ENCODE results near the gene CCDC57.
"Not testable (repeated sequence)": the region's sequence is repeated elsewhere in the genome, so short reads cannot be mapped to it uniquely, and the experiment has no call there.

The CCDC57 gene

GRCh38 chr17:82214012-82214628 lies 1.5 kb upstream of the CCDC57 start:
- peak overlapping the region; percentile 73 for H3K4me3 Mint-ChIP-seq
- peaks cover 29% of the 10 kb centered on the region for H3K36me3 Mint-ChIP-seq
- H3K27ac Mint-ChIP-seq, result peak overlapping the region; percentile 90
- ATAC-seq, result no peak
- H3K4me1 Mint-ChIP-seq, result peaks cover 41% of the 10 kb centered on the region
- H3K9me3 Mint-ChIP-seq, result no peaks in the 10 kb centered on the region
- no peak for DNase-seq (ENCODE audit: low spot score in 2 of 2)

- H3K4me3 Mint-ChIP-seq, result peak overlapping the region; percentile 73
- ATAC-seq, result peak; percentile 66
- DNase-seq (ENCODE audit: low spot score in 2 of 2), result peak; percentile 72 to 87
- H3K27ac Mint-ChIP-seq, result peak overlapping the region; percentile 90
- H3K9me3 Mint-ChIP-seq, result no peaks in the 10 kb centered on the region
- H3K4me1 Mint-ChIP-seq, result peaks cover 42% of the 10 kb centered on the region
- H3K36me3 Mint-ChIP-seq, result peaks cover 29% of the 10 kb centered on the region
Observed at GRCh38 chr17:82213251-82214011, 789 bp upstream of the CCDC57 start.

DNA sequence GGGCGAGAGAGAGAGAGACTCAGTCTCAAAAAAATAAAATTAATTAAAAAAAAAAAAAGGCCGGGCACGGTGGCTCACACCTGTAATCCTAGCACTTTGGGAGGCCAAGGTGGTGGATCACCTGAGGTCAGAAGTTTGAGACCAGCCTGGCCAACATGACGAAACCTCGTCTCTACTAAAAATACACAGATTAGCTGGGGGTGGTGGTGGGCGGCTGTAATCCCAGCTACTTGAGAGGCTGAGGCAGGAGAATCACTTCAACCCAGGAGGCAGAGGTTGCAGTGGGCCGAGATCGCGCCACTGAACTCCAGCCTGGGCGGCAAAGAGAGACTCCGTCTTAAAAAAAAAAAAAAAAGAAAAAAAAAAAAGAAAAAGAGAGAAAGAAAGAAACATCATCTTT lies 2.0 kb downstream of the CCDC57 start:
- not testable (repeated sequence) for ATAC-seq; H3K9me3 Mint-ChIP-seq; H3K4me3 Mint-ChIP-seq; DNase-seq (ENCODE audit: low spot score in 2 of 2); H3K27ac Mint-ChIP-seq
- peaks cover 23% of the 10 kb centered on the region for H3K36me3 Mint-ChIP-seq
- H3K4me1 Mint-ChIP-seq, result peaks cover 45% of the 10 kb centered on the region

- H3K4me1 Mint-ChIP-seq, result peaks cover 37% of the 10 kb centered on the region
Observed at GRCh38 chr17:82205720-82206508, 6.7 kb downstream of the CCDC57 start.

DNA sequence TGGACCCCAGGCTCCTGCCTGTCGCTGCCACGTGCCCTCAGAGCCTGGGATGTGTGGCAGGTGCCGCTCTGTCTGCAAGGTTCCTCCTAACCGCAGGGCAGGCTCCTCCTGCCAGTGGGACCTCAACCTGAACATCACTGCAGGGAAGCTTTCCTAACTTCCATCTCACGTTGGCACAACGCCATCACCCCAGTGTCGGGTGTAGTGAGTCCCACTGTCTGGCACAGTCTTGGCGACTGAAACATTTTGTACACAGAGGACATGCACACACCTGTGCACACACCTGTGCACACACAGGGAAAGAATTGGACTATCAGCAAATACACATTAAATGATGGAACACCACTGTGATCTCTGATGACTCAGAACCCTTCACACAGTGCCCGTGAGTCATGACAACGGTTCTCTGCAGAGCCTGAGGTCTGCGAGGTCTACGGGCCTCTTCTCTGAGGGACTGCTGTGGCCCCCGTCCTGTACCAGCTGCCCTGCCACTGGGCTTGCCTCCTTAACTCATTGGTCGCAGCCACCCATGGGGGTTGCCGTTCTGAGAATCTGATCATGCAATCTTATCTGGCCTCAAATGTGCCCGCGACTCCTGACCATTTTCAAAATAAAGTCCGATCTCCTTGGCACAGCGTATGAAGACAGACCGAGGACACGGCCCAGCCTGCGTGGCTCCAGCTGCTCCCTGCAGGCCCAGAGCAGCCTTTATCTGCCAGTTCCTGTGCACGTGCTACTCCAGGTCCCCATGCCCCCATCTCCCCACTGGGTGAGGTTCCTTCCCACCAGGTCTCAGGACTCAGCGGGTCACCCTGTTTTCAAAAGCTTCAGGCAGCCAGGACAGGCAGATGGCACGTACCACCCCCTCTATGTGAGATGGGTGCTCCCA lies 7.6 kb downstream of the CCDC57 start:
- Mint-ChIP-seq H3K27ac (peak overlapping the region; percentile 85), H3K36me3 (no peaks in the 10 kb centered on the region), H3K9me3 (no peaks in the 10 kb centered on the region), H3K4me3 (peak overlapping the region; percentile 59), H3K4me1 (peaks cover 45% of the 10 kb centered on the region)
- ATAC-seq (peak; percentile 86), DNase-seq (ENCODE audit: low spot score in 2 of 2) (no peak)

More at GRCh38 chr17:82205720-82206508, 6.7 kb downstream of the CCDC57 start:
- peak overlapping the region; percentile 59 for H3K4me3 Mint-ChIP-seq
- ATAC-seq (peak; percentile 85), DNase-seq (ENCODE audit: low spot score in 2 of 2) (peak; percentile 60 to 90)
- no peaks in the 10 kb centered on the region for H3K36me3 Mint-ChIP-seq
- H3K9me3 Mint-ChIP-seq, result no peaks in the 10 kb centered on the region
- peak overlapping the region; percentile 85 for H3K27ac Mint-ChIP-seq

- no peak overlapping the region for H3K27ac Mint-ChIP-seq
- peaks cover 44% of the 10 kb centered on the region for H3K4me1 Mint-ChIP-seq
- H3K4me3 Mint-ChIP-seq, result no peak overlapping the region
- ATAC-seq, result no peak
- no peaks in the 10 kb centered on the region for H3K9me3 Mint-ChIP-seq
- peaks cover 3% of the 10 kb centered on the region for H3K36me3 Mint-ChIP-seq
- DNase-seq (ENCODE audit: low spot score in 2 of 2), result no peak
Observed at GRCh38 chr17:82203920-82204319, 8.7 kb downstream of the CCDC57 start.

DNA sequence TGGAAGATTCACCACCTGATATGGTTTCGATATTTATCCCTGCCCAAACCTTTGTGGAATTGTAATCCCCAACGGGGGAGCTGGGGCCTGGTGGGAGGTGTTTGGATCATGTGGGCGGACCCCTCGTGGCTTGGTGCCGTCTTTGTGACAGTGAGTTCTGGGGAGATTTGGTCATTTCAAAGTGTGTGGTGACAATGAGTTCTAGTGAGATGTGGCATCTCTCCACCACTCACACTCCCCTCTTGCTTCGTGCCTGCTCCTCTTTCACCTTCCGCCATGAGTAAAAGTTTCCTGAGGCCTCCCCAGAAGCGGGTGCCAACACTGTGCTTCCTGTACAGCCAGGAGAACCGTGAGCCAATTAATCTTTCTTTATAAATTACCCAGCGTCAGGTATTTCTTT lies 9.7 kb downstream of the CCDC57 start:
- Mint-ChIP-seq H3K9me3 (no peaks in the 10 kb centered on the region), H3K27ac (no peak overlapping the region), H3K4me1 (peaks cover 46% of the 10 kb centered on the region), H3K36me3 (peaks cover 12% of the 10 kb centered on the region), H3K4me3 (no peak overlapping the region)
- ATAC-seq (no peak), DNase-seq (ENCODE audit: low spot score in 2 of 2) (no peak)

- Mint-ChIP-seq H3K4me3 (peak overlapping the region; percentile 17), H3K36me3 (peaks cover 27% of the 10 kb centered on the region), H3K9me3 (no peaks in the 10 kb centered on the region), H3K27ac (no peak overlapping the region), H3K4me1 (peaks cover 41% of the 10 kb centered on the region)
- ATAC-seq (no peak), DNase-seq (ENCODE audit: low spot score in 2 of 2) (no peak)
Observed at GRCh38 chr17:82201498-82201910, 11.1 kb downstream of the CCDC57 start.

- peak overlapping the region; percentile 82 for H3K27ac Mint-ChIP-seq
- H3K4me1 Mint-ChIP-seq, result peaks cover 35% of the 10 kb centered on the region
- H3K9me3 Mint-ChIP-seq, result no peaks in the 10 kb centered on the region
- H3K36me3 Mint-ChIP-seq, result peaks cover 30% of the 10 kb centered on the region
- DNase-seq (ENCODE audit: low spot score in 2 of 2), result no peak
- peak overlapping the region; percentile 11 for H3K4me3 Mint-ChIP-seq
- peak; percentile 82 for ATAC-seq
Observed at GRCh38 chr17:82200743-82201497, 11.7 kb downstream of the CCDC57 start.

GRCh38 chr17:82200135-82200534 lies 12.5 kb downstream of the CCDC57 start:
- Mint-ChIP-seq H3K36me3 (peaks cover 37% of the 10 kb centered on the region), H3K9me3 (no peaks in the 10 kb centered on the region), H3K4me1 (peaks cover 27% of the 10 kb centered on the region), H3K27ac (peak overlapping the region; percentile 82), H3K4me3 (peak overlapping the region; percentile 11)
- DNase-seq (ENCODE audit: low spot score in 2 of 2) (no peak), ATAC-seq (no peak)

DNA sequence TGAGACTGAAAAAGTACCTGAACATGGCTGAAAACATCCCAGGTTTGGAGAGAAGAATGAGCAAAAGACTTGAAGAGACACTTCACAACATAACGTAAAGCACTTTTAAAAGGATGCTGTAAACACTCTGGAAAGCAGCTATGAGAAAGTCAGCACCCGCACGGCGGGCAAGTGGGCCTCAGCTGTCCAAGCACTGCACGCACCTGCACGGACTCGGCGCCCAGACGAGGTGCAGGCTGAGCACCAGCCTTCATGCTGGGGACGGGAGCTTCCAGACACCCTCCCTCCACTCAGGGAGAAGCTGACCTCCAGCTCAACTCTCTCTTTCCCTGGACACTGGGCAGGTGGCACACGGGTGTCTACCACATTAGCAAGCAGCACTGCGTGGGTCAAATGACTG lies 13.1 kb downstream of the CCDC57 start:
- H3K4me3 Mint-ChIP-seq, result no peak overlapping the region
- H3K4me1 Mint-ChIP-seq, result peaks cover 22% of the 10 kb centered on the region
- ATAC-seq (no peak), DNase-seq (ENCODE audit: low spot score in 2 of 2) (no peak)
- H3K9me3 Mint-ChIP-seq, result no peaks in the 10 kb centered on the region
- H3K36me3 Mint-ChIP-seq, result peaks cover 43% of the 10 kb centered on the region
- peak overlapping the region; percentile 82 for H3K27ac Mint-ChIP-seq

GRCh38 chr17:82198092-82198491 lies 14.6 kb downstream of the CCDC57 start:
- DNase-seq (ENCODE audit: low spot score in 2 of 2) (no peak), ATAC-seq (no peak)
- peaks cover 57% of the 10 kb centered on the region for H3K36me3 Mint-ChIP-seq
- peaks cover 22% of the 10 kb centered on the region for H3K4me1 Mint-ChIP-seq
- peak overlapping the region; percentile 37 for H3K27ac Mint-ChIP-seq
- H3K9me3 Mint-ChIP-seq, result no peaks in the 10 kb centered on the region
- H3K4me3 Mint-ChIP-seq, result no peak overlapping the region

GRCh38 chr17:82195675-82196672 lies 16.7 kb downstream of the CCDC57 start:
- Mint-ChIP-seq H3K4me1 (peaks cover 21% of the 10 kb centered on the region), H3K27ac (no peak overlapping the region), H3K36me3 (peaks cover 77% of the 10 kb centered on the region), H3K9me3 (no peaks in the 10 kb centered on the region), H3K4me3 (no peak overlapping the region)
- ATAC-seq (no peak), DNase-seq (ENCODE audit: low spot score in 2 of 2) (no peak)
